Loucy (cell line): ENCODE results near the gene HEXIM1.

Experiments used
- H2AFZ ChIP-seq: fragments of 200-600 bp; sonication (generic); 2 replicates; pipeline ENCODE4 v1.6.0; 2016; ENCODE audit warnings: antibody characterized with exemption, mild to moderate bottlenecking, low read length, moderate library complexity
- H3F3A ChIP-seq: fragments of 200-600 bp; 2 replicates; pipeline ENCODE4 v1.6.0; 2016; ENCODE audit warnings: antibody characterized with exemption, low read depth, mild to moderate bottlenecking
- H3K27me3 ChIP-seq: fragments of 200-600 bp; sonication (generic); 2 replicates; pipeline ENCODE4 v1.6.1; 2014; ENCODE audit warnings: low read length, mild to moderate bottlenecking; ENCODE audit not compliant: insufficient read depth, poor library complexity, severe bottlenecking
- H3K36me3 ChIP-seq: fragments of 200-600 bp; sonication (generic); 2 replicates; pipeline ENCODE4 v1.6.1; 2016; ENCODE audit warnings: low read length; ENCODE audit not compliant: insufficient read depth
- H3K4me1 ChIP-seq: fragments of 200-600 bp; sonication (generic); 2 replicates; pipeline ENCODE4 v1.5.1; 2014; ENCODE audit warnings: low read length, mild to moderate bottlenecking; ENCODE audit not compliant: insufficient read depth, poor library complexity, severe bottlenecking
- H3K4me2 ChIP-seq: fragments of 200-600 bp; sonication (generic); 2 replicates; pipeline ENCODE4 v1.6.0; 2014; ENCODE audit warnings: antibody characterized with exemption, low read length, low read depth, mild to moderate bottlenecking; ENCODE audit not compliant: poor library complexity, severe bottlenecking
- H3K4me3 ChIP-seq: fragments of 200-600 bp; sonication (generic); 2 replicates; pipeline ENCODE4 v1.5.1; 2014; ENCODE audit warnings: low read length, mild to moderate bottlenecking, mixed read lengths; ENCODE audit not compliant: poor library complexity, severe bottlenecking
- H3K79me2 ChIP-seq: fragments of 200-600 bp; sonication (generic); 2 replicates; pipeline ENCODE4 v1.6.1; 2014; ENCODE audit warnings: low read length; ENCODE audit not compliant: insufficient read depth
- H3K9ac ChIP-seq: fragments of 200-600 bp; sonication (generic); 2 replicates; pipeline ENCODE4 v1.6.0; 2014; ENCODE audit warnings: mild to moderate bottlenecking, low read depth, low read length, moderate library complexity; ENCODE audit not compliant: poor library complexity, severe bottlenecking
- H3K9me2 ChIP-seq: fragments of 200-600 bp; sonication (generic); replicated peaks from 2 replicates; pipeline ENCODE4 v1.6.1; 2016; ENCODE audit warnings: low read depth, low read length, mixed read lengths
- H3K9me3 ChIP-seq: fragments of 200-600 bp; sonication (generic); 2 replicates; pipeline ENCODE4 v1.6.1; 2014; ENCODE audit warnings: mild to moderate bottlenecking, antibody characterized with exemption, low read length, low read depth; ENCODE audit not compliant: insufficient read depth
- H4K20me1 ChIP-seq: fragments of 200-600 bp; sonication (generic); 2 replicates; pipeline ENCODE4 v1.6.0; 2014; ENCODE audit warnings: antibody characterized with exemption, low read length, mild to moderate bottlenecking; ENCODE audit not compliant: insufficient read depth, poor library complexity, severe bottlenecking
- CTCF ChIP-seq: fragments of 200-600 bp; sonication (generic); conservative IDR thresholded peaks from 2 replicates; pipeline ENCODE4 v1.5.1; 2014; ENCODE audit warnings: mild to moderate bottlenecking, antibody characterized with exemption, low read length
- EZH2phosphoT487 ChIP-seq: fragments of 200-600 bp; IDR thresholded peaks from 2 replicates; pipeline ENCODE4 v1.6.1; 2018; ENCODE audit warnings: antibody characterized with exemption, mild to moderate bottlenecking, moderate library complexity, borderline replicate concordance

The HEXIM1 gene

GRCh38 chr17:45138911-45139532 lies 9.3 kb upstream of the HEXIM1 start:
- no peak overlapping the region for H3K4me3 ChIP-seq
- H3K4me1 ChIP-seq = peaks cover 11% of the 10 kb centered on the region
- H3K79me2 ChIP-seq = peaks cover 14% of the 10 kb centered on the region; the same call in 1 of the 2 replicates
- no peaks in the 10 kb centered on the region for H3K27me3 ChIP-seq
- H3K4me2 ChIP-seq = no peak overlapping the region
- peak overlapping the region; percentile 16 for H3K9ac ChIP-seq
- H3K36me3 ChIP-seq = no peaks in the 10 kb centered on the region
- H3F3A ChIP-seq = no peaks in the 10 kb centered on the region
- no peaks in the 10 kb centered on the region for H3K9me3 ChIP-seq
- no peaks in the 10 kb centered on the region for H4K20me1 ChIP-seq
- H3K9me2 ChIP-seq = no peaks in the 10 kb centered on the region
- no peak overlapping the region for H2AFZ ChIP-seq
- TF ChIP-seq CTCF (no peak), EZH2phosphoT487 (no peak)

- Histone ChIP-seq H3K4me1 (peaks cover 11% of the 10 kb centered on the region), H2AFZ (no peak overlapping the region), H3K4me3 (no peak overlapping the region), H3K9ac (peak overlapping the region; percentile 16), H3K27me3 (no peaks in the 10 kb centered on the region), H3K36me3 (no peaks in the 10 kb centered on the region), H3K79me2 (peaks cover 14% of the 10 kb centered on the region; the same call in 1 of the 2 replicates), H3F3A (no peaks in the 10 kb centered on the region), H3K4me2 (no peak overlapping the region), H4K20me1 (no peaks in the 10 kb centered on the region), H3K9me3 (no peaks in the 10 kb centered on the region), H3K9me2 (no peaks in the 10 kb centered on the region)
- TF ChIP-seq CTCF (no peak), EZH2phosphoT487 (no peak)
These were observed 8.7 kb upstream of the HEXIM1 start for GRCh38 chr17:45139533-45139920.

GRCh38 chr17:45143094-45143670 lies 5.1 kb upstream of the HEXIM1 start:
- H3K9ac ChIP-seq = peak overlapping the region; percentile 18
- H4K20me1 ChIP-seq = no peaks in the 10 kb centered on the region
- peaks cover 12% of the 10 kb centered on the region for H3K4me1 ChIP-seq
- H3K79me2 ChIP-seq = peaks cover 11% of the 10 kb centered on the region; the same call in 1 of the 2 replicates
- no peaks in the 10 kb centered on the region for H3K9me2 ChIP-seq
- H3F3A ChIP-seq = no peaks in the 10 kb centered on the region
- H3K27me3 ChIP-seq = no peaks in the 10 kb centered on the region
- H3K36me3 ChIP-seq = no peaks in the 10 kb centered on the region
- H2AFZ ChIP-seq = no peak overlapping the region
- TF ChIP-seq CTCF (no peak), EZH2phosphoT487 (no peak)
- H3K4me3 ChIP-seq = no peak overlapping the region
- H3K9me3 ChIP-seq = no peaks in the 10 kb centered on the region
- peak overlapping the region; percentile 24 for H3K4me2 ChIP-seq
